Activated naive CD8-positive, alpha-beta T cell treated with anti-CD3 and anti-CD28 coated beads for 36 hours (primary cell): ENCODE data around the gene GPI. TPM values are rescaled to one million over a fixed set of nuclear protein-coding genes. Genes with fewer than 3 reads are reported as not detected.
"Not testable (repeated sequence)": the region's sequence is repeated elsewhere in the genome, so short reads cannot be mapped to it uniquely, and the experiment has no call there.

Experiments used
- DNase-seq: peaks from one replicate; pipeline ENCODE4 v3.0.0; 2021
- H3K27ac Mint-ChIP-seq: one replicate; pipeline ENCODE4 v1.8.0; 2022; ENCODE audit warnings: mild to moderate bottlenecking, moderate library complexity, mixed read lengths
- H3K27me3 Mint-ChIP-seq: one replicate; pipeline ENCODE4 v1.8.0; 2022; ENCODE audit warnings: mild to moderate bottlenecking, mixed read lengths
- H3K36me3 Mint-ChIP-seq: one replicate; pipeline ENCODE4 v1.8.0; 2021; ENCODE audit warnings: mild to moderate bottlenecking, mixed read lengths
- H3K4me1 Mint-ChIP-seq: one replicate; pipeline ENCODE4 v1.8.0; 2021; ENCODE audit warnings: mixed read lengths
- H3K4me3 Mint-ChIP-seq: one replicate; pipeline ENCODE4 v1.8.0; 2022; ENCODE audit warnings: mild to moderate bottlenecking, moderate library complexity, mixed read lengths
- H3K9me3 Mint-ChIP-seq: one replicate; pipeline ENCODE4 v1.8.0; 2022; ENCODE audit warnings: mixed read lengths
- total RNA-seq, 2 experiments: library from RNA; stranded (reverse); gene quantifications; one replicate each; pipeline ENCODE4 v1.2.3, GENCODE V29; 2021

Gene GPI
- total RNA-seq, 2 experiments from 2014 or later, result 698 to 708 TPM

GRCh38 chr19:34370983-34371382 lies 6.0 kb downstream of the GPI start:
- H3K27me3 Mint-ChIP-seq, result no peaks in the 10 kb centered on the region
- H3K27ac Mint-ChIP-seq, result no peak overlapping the region
- no peak overlapping the region for H3K4me3 Mint-ChIP-seq
- H3K36me3 Mint-ChIP-seq, result peaks cover 62% of the 10 kb centered on the region
- peaks cover 40% of the 10 kb centered on the region for H3K4me1 Mint-ChIP-seq
- no peaks in the 10 kb centered on the region for H3K9me3 Mint-ChIP-seq
- DNase-seq, result no peak

DNA sequence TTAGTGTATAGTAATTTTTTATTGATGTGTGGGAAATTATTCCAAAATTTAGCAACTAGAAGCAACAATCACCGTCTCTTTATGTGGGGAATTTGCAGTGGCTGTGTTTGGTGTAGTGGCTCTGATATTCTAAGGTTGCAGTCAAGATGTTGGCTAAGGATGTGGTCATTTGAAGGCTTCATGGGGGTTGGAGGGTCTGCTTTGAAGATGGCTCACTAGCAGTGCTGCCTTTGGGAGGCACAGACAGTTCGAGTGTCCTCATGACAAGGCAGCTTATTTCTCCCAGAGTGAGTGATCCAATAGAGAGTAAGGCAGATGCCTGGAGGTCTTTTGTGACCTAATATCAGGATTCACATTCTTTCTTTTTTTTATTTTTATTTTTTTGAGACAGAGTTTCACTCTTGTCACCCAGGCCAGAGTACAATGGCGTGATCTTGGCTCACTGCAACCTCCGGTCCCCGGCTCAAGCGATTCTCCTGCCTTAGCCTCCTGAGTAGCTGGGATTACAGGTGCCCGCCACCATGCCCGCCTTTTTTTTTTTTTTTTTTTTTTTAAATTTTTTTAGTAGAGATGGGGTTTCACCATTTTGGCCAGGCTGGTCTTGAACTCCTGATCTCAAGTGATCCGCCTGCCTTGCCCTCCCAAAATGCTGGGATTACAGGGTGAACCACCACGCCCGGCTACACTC lies 8.7 kb downstream of the GPI start:
- no peaks in the 10 kb centered on the region for H3K9me3 Mint-ChIP-seq
- H3K36me3 Mint-ChIP-seq, result peaks cover 47% of the 10 kb centered on the region
- no peak overlapping the region for H3K27ac Mint-ChIP-seq
- H3K4me3 Mint-ChIP-seq, result no peak overlapping the region
- H3K27me3 Mint-ChIP-seq, result no peaks in the 10 kb centered on the region
- H3K4me1 Mint-ChIP-seq, result peaks cover 25% of the 10 kb centered on the region
- no peak for DNase-seq

- H3K9me3 Mint-ChIP-seq, result no peaks in the 10 kb centered on the region
- peaks cover 38% of the 10 kb centered on the region for H3K36me3 Mint-ChIP-seq
- H3K27me3 Mint-ChIP-seq, result no peaks in the 10 kb centered on the region
- H3K4me1 Mint-ChIP-seq, result peaks cover 15% of the 10 kb centered on the region
- DNase-seq, result no peak
- H3K4me3 Mint-ChIP-seq, result no peak overlapping the region
- H3K27ac Mint-ChIP-seq, result peak overlapping the region; percentile 48
Measured at GRCh38 chr19:34375598-34375997, 10.6 kb downstream of the GPI start.

GRCh38 chr19:34380639-34381241 lies 15.7 kb downstream of the GPI start:
- Mint-ChIP-seq H3K27me3 (no peaks in the 10 kb centered on the region), H3K4me1 (peaks cover 2% of the 10 kb centered on the region), H3K9me3 (no peaks in the 10 kb centered on the region), H3K4me3 (no peak overlapping the region), H3K36me3 (peaks cover 53% of the 10 kb centered on the region), H3K27ac (no peak overlapping the region)
- no peak for DNase-seq

DNA sequence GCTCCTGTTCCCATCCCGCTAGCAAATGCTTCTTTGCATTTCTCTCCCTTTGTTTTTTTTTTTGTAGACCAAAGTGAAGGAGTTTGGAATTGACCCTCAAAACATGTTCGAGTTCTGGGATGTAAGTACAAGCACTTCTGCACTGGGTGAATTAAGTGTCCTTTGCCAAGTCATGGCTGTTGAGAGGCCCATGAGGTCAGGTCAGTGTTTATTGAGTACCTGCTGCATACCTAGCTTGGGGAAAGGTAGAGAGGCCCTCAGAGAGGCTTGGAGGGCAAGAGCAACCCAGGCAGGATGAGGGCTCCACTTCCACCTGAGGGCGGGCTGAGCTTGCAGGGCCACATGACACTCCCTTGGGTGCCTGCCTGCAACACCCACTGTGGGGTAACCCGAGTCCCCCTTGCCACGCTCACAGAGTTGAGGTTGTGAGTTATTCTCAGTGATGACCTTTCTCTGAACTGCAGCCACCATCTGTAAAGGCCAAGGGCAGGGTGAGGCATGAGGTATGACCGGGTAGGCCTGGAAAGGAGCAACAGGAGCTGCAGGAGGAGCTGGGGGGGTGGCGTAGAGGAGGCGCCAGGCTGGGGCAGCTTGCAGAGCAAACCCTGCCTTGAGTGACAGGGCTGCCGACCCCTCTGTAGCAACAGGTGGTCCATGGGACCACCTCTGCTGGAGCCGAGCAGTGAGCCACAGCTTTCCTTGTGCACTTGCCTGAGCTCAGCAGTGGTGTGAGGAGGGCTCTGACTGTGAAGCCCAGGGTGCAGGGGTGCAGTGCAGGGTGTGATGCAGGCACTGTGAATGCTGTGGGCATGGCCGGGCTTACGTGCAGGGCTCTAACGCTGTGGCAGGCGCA lies 16.6 kb downstream of the GPI start:
- Mint-ChIP-seq H3K4me1 (no peaks in the 10 kb centered on the region), H3K27me3 (no peaks in the 10 kb centered on the region), H3K4me3 (no peak overlapping the region), H3K9me3 (no peaks in the 10 kb centered on the region), H3K36me3 (peaks cover 55% of the 10 kb centered on the region), H3K27ac (no peak overlapping the region)
- no peak for DNase-seq

GRCh38 chr19:34382471-34382870 lies 17.5 kb downstream of the GPI start:
- Mint-ChIP-seq H3K4me3 (no peak overlapping the region), H3K36me3 (peaks cover 52% of the 10 kb centered on the region), H3K27ac (no peak overlapping the region)

GRCh38 chr19:34383599-34383998 lies 18.6 kb downstream of the GPI start:
- no peaks in the 10 kb centered on the region for H3K27me3 Mint-ChIP-seq
- H3K4me1 Mint-ChIP-seq, result no peaks in the 10 kb centered on the region
- no peak for DNase-seq
- H3K9me3 Mint-ChIP-seq, result no peaks in the 10 kb centered on the region
- peaks cover 47% of the 10 kb centered on the region for H3K36me3 Mint-ChIP-seq
- no peak overlapping the region for H3K4me3 Mint-ChIP-seq
- peak overlapping the region; percentile 21 for H3K27ac Mint-ChIP-seq

More at GRCh38 chr19:34382471-34382870, 17.5 kb downstream of the GPI start:
- H3K27me3 Mint-ChIP-seq, result no peaks in the 10 kb centered on the region
- H3K9me3 Mint-ChIP-seq, result no peaks in the 10 kb centered on the region
- DNase-seq, result no peak
- no peaks in the 10 kb centered on the region for H3K4me1 Mint-ChIP-seq

DNA sequence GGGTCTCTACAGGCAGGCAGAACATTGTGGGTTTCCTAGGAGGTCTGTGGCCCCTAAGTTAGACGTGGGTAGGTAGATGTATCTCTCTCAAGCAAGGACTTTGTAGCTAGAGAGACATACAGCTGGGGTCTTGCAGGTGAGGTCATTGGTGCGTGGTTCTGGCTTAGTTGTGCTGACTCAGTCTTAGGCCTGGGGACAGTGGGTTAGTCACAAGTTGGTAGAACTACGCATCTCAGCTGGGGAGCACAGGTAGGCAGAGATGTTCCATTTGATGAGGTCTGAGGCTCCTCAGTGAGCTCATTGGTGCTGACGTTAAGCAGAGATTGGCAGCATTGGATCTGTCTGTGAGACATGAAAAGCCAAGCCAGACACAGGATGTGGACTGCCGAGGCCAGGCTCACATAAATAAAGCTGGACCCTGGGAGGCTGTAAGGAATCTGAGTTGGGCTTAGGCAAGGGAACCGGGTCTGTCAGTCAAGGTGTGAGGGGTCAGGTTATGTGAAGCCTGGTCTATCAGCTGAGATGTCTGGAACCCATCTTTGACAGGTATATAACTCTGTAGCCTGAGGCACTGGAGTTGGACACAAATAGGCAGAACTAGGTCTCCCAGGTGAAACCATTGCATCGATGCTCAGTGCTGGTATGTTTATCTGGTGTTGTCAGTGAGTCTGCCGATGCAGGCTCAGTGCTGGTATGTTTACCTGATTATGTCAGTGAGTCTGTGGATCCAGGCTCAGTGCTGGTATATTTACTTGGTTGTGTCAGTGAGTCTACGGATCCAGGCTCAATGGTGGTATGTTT lies 21.8 kb downstream of the GPI start:
- Mint-ChIP-seq H3K36me3 (peaks cover 40% of the 10 kb centered on the region), H3K9me3 (no peaks in the 10 kb centered on the region), H3K27me3 (no peaks in the 10 kb centered on the region), H3K4me1 (no peaks in the 10 kb centered on the region), H3K4me3 (no peak overlapping the region), H3K27ac (no peak overlapping the region)
- DNase-seq, result no peak

DNA sequence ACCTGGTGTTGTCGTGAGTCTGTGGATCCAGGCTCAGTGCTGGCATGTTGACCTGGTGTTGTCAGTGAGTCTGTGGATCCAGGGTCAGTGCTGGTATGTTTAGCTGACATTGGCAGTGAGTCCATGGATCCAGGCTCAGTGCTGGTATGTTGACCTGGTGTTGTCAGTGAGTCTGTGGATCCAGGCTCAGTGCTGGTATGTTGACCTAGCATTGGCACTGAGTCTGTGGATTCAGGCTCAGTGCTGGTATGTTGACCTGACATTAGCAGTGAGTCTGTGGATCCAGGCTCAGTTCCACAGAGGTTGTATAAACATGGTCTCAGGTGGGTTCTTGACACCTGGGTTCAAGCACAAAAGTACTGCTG lies 22.4 kb downstream of the GPI start:
- no peaks in the 10 kb centered on the region for H3K9me3 Mint-ChIP-seq
- no peak for DNase-seq
- no peak overlapping the region for H3K4me3 Mint-ChIP-seq
- no peaks in the 10 kb centered on the region for H3K4me1 Mint-ChIP-seq
- no peaks in the 10 kb centered on the region for H3K27me3 Mint-ChIP-seq
- peaks cover 38% of the 10 kb centered on the region for H3K36me3 Mint-ChIP-seq
- H3K27ac Mint-ChIP-seq, result no peak overlapping the region

DNA sequence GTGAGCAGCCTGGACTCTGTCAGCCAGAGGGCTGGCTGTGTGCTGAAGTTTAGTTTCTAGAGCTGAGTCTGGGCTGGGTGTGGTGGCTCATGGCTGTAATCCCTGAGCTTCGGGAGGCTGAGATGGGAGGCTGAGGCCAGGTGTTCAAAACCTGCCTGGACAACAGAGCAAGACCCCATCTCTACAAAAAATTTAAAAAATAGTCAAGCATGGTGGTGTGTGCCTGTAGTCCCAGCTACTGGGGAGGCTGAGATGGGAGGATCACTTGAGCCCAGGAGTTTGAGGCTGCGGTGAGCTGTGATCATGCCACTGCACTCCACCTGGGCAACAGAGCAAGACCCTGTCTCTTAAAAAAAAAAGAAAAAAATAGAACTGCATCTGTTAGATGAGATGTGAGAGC lies 23.7 kb downstream of the GPI start:
- peaks cover 25% of the 10 kb centered on the region for H3K36me3 Mint-ChIP-seq
- not testable (repeated sequence) for H3K27ac Mint-ChIP-seq, H3K27me3 Mint-ChIP-seq, DNase-seq, H3K4me1 Mint-ChIP-seq, H3K4me3 Mint-ChIP-seq, H3K9me3 Mint-ChIP-seq

DNA sequence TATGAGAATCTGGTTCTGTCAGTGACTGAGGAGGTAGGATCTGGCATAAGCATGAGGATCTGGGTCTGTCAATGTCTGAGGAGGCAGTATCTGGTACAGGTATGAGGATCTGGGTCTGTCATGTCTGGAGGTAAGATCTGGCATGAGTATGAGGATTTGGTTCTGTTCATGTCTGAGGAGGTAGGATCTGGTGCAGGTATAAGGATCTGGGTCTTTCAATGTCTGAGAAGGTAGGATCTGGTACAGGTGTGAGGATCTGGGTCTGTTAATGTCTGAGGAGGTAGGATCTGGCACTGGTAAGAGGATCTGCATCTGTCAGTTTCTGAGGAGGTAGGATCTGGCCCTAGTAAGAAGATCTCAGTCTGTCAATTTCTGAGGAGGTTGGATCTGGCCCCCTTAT lies 26.8 kb downstream of the GPI start:
- Mint-ChIP-seq H3K9me3 (no peaks in the 10 kb centered on the region), H3K4me1 (no peaks in the 10 kb centered on the region), H3K27ac (no peak overlapping the region), H3K36me3 (peaks cover 4% of the 10 kb centered on the region), H3K27me3 (no peaks in the 10 kb centered on the region), H3K4me3 (no peak overlapping the region)
- no peak for DNase-seq

DNA sequence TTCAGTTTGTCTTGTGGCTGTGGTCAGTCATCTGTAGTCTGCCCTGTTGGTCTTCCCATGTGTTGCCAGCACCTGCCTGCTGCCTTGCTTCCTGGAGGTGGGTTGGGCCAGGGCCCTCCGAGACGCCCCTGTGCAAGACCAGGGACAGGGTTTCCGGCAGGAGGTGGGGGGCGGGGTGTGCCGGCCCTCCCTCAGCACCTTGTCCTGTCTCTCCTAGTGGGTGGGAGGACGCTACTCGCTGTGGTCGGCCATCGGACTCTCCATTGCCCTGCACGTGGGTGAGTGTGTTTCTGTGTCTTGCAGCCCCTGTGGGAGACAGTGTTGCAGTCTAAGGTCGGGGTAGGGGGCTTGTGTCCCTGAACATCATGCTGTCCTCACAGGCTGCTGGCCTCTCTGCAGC lies 28.0 kb downstream of the GPI start:
- Mint-ChIP-seq H3K36me3 (peaks cover 4% of the 10 kb centered on the region), H3K4me3 (no peak overlapping the region), H3K4me1 (no peaks in the 10 kb centered on the region), H3K9me3 (no peaks in the 10 kb centered on the region), H3K27me3 (no peaks in the 10 kb centered on the region), H3K27ac (no peak overlapping the region)
- DNase-seq, result no peak

GRCh38 chr19:34393629-34394028 lies 28.6 kb downstream of the GPI start:
- H3K4me3 Mint-ChIP-seq, result no peak overlapping the region
- peaks cover 7% of the 10 kb centered on the region for H3K36me3 Mint-ChIP-seq
- no peaks in the 10 kb centered on the region for H3K27me3 Mint-ChIP-seq
- no peaks in the 10 kb centered on the region for H3K9me3 Mint-ChIP-seq
- H3K27ac Mint-ChIP-seq, result no peak overlapping the region
- H3K4me1 Mint-ChIP-seq, result no peaks in the 10 kb centered on the region
- DNase-seq, result no peak

GRCh38 chr19:34397853-34398252 lies 32.9 kb downstream of the GPI start:
- Mint-ChIP-seq H3K27ac (no peak overlapping the region), H3K9me3 (no peaks in the 10 kb centered on the region), H3K4me3 (no peak overlapping the region), H3K27me3 (no peaks in the 10 kb centered on the region), H3K36me3 (peaks cover 17% of the 10 kb centered on the region), H3K4me1 (no peaks in the 10 kb centered on the region)
- DNase-seq, result no peak

DNA sequence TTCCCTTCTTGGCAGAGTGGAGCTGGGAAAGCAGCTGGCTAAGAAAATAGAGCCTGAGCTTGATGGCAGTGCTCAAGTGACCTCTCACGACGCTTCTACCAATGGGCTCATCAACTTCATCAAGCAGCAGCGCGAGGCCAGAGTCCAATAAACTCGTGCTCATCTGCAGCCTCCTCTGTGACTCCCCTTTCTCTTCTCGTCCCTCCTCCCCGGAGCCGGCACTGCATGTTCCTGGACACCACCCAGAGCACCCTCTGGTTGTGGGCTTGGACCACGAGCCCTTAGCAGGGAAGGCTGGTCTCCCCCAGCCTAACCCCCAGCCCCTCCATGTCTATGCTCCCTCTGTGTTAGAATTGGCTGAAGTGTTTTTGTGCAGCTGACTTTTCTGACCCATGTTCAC lies 34.9 kb downstream of the GPI start:
- Mint-ChIP-seq H3K9me3 (no peaks in the 10 kb centered on the region), H3K27ac (no peak overlapping the region), H3K4me3 (no peak overlapping the region), H3K36me3 (peaks cover 21% of the 10 kb centered on the region), H3K4me1 (peaks cover 5% of the 10 kb centered on the region), H3K27me3 (no peaks in the 10 kb centered on the region)
- DNase-seq, result no peak
